Cardiac septum (tissue), 1 donor: ENCODE measurements around the gene MTMR2. TPM values are rescaled to one million over a fixed set of nuclear protein-coding genes. Genes with fewer than 3 reads are reported as not detected.

Experiments
- DNase-seq: peaks from one replicate; pipeline ENCODE4 v3.0.0-alpha.2; 2020; ENCODE audit warnings: low spot score
- intact Hi-C: fragments of 100-400 bp; cut with DNase I; formaldehyde crosslinking; loops from one replicate; pipeline ENCODE4 v1.14.0; 2022
- total RNA-seq: library from RNA; stranded (reverse); fragmentation: NEBNext Ultra II Directional; extraction: Animal tissue kit (Norgen Biotek cat#: 25700); gene quantifications from one replicate; pipeline ENCODE4 v1.2.1, GENCODE V29; 2021
- donor health status: DM: no; HTN: no; CAD: no.

MTMR2 gene
- total RNA-seq, 1 donor from 2014 or later = 22.2 TPM

DNA sequence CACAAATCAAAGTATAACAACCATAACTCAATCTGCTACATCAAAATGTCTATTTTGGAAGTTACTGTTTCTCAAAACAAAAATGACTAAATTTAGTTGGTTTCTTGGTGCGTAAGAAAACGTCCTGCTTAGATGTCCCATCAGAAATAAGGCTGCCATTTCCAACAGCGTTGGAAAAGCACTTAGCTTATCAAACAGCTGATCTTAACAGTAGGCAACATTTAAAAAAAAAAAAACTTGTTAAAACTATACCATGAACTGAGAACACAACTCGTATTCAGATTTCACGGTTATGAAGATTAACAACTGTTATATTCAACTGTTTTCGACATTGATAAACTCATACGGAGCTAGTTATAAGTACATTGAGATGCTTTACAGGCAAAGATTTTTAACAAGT is 131.2 kb downstream of the MTMR2 start:
- intact Hi-C loops = loop anchor here (5.0 kb wide), 1 partner anchor 595 kb away; the partner anchor contains the start of gene CCDC82
- DNase-seq = no peak

DNA sequence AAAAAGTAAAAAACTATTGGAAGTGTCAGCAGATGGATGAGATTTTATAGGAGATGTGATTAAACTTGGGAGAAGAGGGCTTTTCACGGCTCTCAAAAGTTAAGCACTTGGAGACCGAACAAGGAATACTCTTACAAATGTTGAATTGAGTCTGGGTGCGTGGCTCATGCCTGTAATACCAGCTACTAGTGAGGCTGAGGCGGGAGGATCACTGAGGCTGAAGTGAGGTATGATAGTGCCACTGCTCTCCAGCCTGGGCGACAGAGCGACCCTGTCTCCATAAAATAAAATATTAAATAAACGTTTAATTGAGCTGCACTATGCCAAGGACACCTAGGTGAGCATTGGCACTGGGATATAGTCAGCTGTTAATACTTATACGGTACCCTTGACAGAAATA is 131.7 kb downstream of the MTMR2 start:
- intact Hi-C loops = loop anchor here (5.0 kb wide), 1 partner anchor 595 kb away; the partner anchor contains the start of gene CCDC82
- no peak for DNase-seq

DNA sequence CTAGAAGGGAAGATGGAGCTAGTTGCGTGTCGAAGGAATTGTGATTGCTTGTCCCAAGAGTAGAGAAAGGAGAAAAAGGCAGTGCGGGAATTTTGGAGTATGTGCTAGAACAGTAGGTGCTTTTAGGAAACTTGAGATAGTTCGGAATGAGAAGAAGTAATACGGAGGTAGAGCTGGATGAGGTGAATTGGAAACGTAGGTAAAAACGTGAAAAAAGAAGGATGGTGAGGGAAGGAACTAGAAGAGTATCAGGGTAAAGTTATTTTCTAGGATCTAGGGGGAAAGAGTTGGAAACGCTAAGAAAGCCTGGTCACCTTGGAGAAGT is 132.2 kb downstream of the MTMR2 start:
- DNase-seq = no peak
- intact Hi-C loops = loop anchor here (5.0 kb wide), 1 partner anchor 596 kb away; the partner anchor contains the start of gene CCDC82

DNA sequence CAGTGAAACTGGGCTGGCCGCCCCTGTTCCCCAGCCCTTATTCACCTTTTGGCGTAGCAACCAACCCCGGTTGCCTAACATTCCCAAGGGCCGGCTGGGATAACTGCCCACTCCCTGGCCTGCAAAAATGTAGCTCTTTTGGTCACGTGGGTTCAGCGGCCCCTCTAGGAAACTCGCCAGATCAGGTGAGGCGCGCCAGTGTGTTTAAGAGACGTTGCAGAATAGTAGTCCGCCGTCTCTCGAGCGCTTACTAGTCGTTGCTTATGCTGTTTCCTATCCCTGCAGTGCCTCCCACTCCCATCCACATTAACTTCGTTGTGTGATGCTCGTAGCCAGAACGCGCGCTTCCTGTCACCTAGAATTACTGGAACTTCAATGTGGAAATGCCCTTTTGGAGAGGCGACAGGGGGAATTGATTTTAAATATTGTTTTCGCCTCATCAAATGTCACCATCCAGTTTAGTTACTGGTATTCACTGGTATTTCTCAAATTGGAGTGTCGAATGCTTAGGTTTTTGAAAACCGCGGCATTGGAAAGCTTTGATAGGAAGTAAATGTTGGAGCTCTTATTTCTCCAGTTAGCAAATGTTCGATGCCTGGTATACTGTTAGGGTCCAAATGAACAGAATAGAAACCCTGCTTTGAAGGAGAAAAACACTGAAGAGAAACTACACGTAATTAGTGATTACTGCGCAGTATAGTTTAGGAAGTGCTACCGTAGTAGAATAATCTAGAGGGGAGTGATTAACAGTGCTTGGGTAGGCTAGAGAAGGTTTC is 132.8 kb downstream of the MTMR2 start:
- peak; percentile 79 for DNase-seq

DNA sequence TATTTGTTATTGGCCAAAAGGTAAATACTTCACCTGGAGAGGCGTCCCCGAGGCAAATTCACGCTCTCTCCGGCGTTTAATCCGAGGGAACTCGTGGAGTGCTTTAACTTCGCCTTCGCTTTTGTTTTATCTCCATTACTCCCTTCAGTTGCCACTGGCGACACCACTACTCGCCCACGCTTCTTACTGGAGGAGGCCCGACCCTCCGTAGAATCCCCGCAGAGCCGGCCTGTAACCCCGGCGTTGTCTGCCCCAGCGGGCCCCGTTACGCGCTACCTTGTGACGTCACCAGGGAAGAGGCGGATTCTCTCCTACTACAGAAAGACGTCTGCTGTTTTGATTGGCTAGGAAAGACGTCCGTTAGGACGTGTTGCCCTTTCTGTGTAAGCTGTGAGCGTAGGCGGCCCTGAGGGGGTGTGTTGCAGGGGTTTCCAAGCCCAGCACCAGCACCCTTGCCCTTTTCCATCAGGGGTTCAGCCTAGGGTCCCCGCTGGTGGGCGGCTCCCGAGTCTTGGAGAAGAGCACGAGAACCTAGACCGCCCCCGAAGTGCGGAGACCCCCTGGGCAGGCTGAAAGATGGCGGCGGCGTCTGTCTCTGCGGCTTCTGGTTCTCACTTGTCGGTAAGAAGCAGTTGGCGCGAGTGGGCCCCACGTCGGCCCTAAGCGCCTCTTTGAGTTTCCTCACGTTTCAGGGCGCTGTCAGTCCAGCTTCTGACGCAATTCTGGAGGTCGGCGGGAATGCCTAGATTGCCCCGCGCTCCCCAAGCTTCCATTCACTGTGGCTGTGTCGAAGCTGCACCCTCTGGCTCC is 133.6 kb downstream of the MTMR2 start, which contains the start of gene CEP57:
Gene CEP57, plus strand, starts transcription at position 376 of the 810 bp plus-strand sequence. Its CDS starts 201 bp downstream, at position 577.
- peak; percentile 98 for DNase-seq
- intact Hi-C loops = loop anchor here (5.0 kb wide), 1 partner anchor 597 kb away; the partner anchor contains the start of gene CCDC82

More for the DNA sequence above, 132.8 kb downstream of the MTMR2 start:
- intact Hi-C loops = loop anchor here (5.0 kb wide), 1 partner anchor 596 kb away; the partner anchor contains the start of gene CCDC82

DNA sequence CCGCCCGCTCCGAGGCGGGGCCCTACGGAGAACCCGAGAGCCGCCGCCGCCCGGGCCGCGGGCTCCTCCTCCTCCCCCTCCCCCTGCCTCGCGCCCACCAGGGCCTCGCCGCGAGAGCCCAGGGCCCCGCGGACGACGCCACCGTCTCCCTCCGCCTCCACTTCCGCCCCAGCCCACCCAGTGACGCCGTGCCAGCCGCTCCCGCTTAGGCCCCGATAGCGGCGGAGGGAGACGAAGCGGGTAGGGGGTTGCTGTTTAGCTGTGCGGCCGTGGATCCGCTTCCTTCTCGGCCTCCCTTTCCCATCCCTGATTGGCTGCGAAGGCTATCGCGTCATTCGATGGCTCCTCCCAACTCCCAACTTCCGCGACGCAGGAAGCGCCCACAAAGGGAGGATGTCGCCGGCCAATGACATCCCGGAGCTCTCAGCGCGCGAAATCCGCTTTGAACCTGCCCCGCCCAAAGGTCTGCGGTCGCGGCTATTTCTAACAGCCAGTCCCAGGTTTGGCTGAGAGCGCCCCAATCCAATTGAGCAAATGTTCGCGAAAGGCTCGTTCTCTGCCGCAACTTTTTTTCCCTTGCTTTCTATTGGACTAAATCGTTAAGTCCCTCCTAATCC is 134.3 kb downstream of the MTMR2 start, which contains the start of gene FAM76B:
Gene FAM76B, minus strand, starts transcription at position 277 of the 617 bp plus-strand sequence. CDS start 304 bp downstream, outside the sequence.
- DNase-seq = peak; percentile 99
- intact Hi-C loops = loop anchor here (5.0 kb wide), 1 partner anchor 598 kb away; the partner anchor contains the start of gene CCDC82

DNA sequence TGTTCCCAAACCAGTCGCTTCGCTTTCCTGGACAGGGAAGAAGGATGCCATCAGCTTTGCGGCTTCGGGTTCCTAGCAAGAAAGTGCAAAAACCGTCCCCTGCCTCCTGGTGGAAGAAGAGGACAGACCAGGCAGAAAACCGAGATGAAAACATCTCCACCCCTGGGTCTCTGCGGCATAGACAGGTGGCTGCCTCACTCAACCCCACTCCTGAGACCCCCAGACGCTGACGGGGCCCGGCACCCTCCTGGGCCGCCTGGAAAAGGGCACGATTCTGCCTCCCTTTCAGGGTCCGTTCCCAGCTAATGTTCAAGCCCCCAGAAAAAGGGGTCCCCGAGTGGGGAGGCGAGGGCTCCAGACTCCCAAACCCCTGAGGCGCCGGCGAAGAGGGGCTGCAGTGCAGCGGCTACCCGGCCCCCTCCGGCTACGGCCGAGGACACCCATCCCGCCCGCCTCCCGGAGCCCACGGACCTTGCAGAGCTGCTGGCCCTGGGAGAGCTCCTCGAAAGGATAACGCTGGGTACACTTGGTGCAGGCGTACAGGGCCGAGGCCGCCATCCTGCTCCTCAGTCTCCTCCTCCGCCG is 134.9 kb downstream of the MTMR2 start:
- DNase-seq = peak; percentile 75
- intact Hi-C loops = no loop called here

Other genes with a start within 250 kb of the MTMR2 start
- 9.2 TPM for gene FAM76B, start 134.3 kb downstream of the MTMR2 start, total RNA-seq
- gene CEP57, start 133.6 kb downstream of the MTMR2 start, total RNA-seq = 27.8 TPM